Right lobe of liver (tissue), 6 donors: Measurements from ENCODE around the gene ZNF385B. TPM values are rescaled to one million over a fixed set of nuclear protein-coding genes. Genes with fewer than 3 reads are reported as not detected.

ENCODE experiments used
- ATAC-seq, 4 donors: fragments of 200-7000 bp; cut with Tn5 transposase; one replicate each; pipeline ENCODE4 v1.9.1; 2020; ENCODE audit warnings: mild to moderate bottlenecking in 4 of 4, moderate library complexity in 4 of 4
- DNase-seq, 3 donors: peaks; one replicate each; pipeline ENCODE4 v3.0.0-alpha.2; 2020
- H3K27ac ChIP-seq, 3 donors: fragments of 200-600 bp; one replicate each; pipeline ENCODE4 v1.8.0; 2022
- H3K27me3 ChIP-seq, 2 donors: fragments of 200-600 bp; one replicate each; pipeline ENCODE4 v1.8.0; 2022
- H3K36me3 ChIP-seq, 4 donors: fragments of 200-600 bp; sonication (generic) in 1 of 4; one replicate each; pipeline versions ENCODE4 v1.5.1 to v1.8.0; 2017 to 2022; ENCODE audit warnings: control low read depth in 1 of 4
- H3K4me1 ChIP-seq, 4 donors: fragments of 200-600 bp; sonication (generic) in 1 of 4; one replicate each; pipeline versions ENCODE4 v1.5.1 to v1.8.0; 2017 to 2022; ENCODE audit warnings: control low read depth in 1 of 4
- H3K4me3 ChIP-seq, 3 donors: fragments of 200-600 bp; one replicate each; pipeline ENCODE4 v1.8.0; 2022
- H3K9me3 ChIP-seq, 4 donors: fragments of 200-600 bp; sonication (generic) in 1 of 4; one replicate each; pipeline versions ENCODE4 v1.5.1 to v1.8.0; 2017 to 2022; ENCODE audit warnings: control low read depth in 1 of 4
- CTCF ChIP-seq, 4 donors: fragments of 200-600 bp in 3 of 4; fragments of 450-650 bp in 1 of 4; IDR thresholded peaks; one replicate each; pipeline versions ENCODE4 v1.5.1 to v1.8.0; 2016 to 2022; ENCODE audit warnings: antibody characterized with exemption in 4 of 4, mild to moderate bottlenecking in 2 of 4
- POLR2A ChIP-seq: fragments of 450-650 bp; IDR thresholded peaks from one replicate; pipeline ENCODE4 v1.6.1; 2017; ENCODE audit warnings: antibody characterized with exemption, mild to moderate bottlenecking
- WGBS: methylation state at CpG from one replicate; pipeline ENCODE4 v1.1.6; 2018; ENCODE audit warnings: low coverage, low lambda C conversion rate; ENCODE audit not compliant: insufficient coverage; ENCODE audit errors: missing lambda C conversion rate; 5-methylcytosine and 5-hydroxymethylcytosine counted together
- intact Hi-C, 2 donors: fragments of 100-400 bp; cut with DNase I; formaldehyde crosslinking; loops; one replicate each; pipeline versions ENCODE4 v1.11.2 to v1.14.1; 2022
- total RNA-seq, 6 experiments: library from RNA; depleted of rRNA in 2 of 6; stranded (reverse); fragments of >200 nt in 2 of 6; fragmentation: NEBNext Ultra II Directional in 3 of 6; extraction: Animal tissue kit (Norgen Biotek cat#: 25700) in 3 of 6; gene quantifications; one replicate each; pipeline versions ENCODE4 v1.1.0 to v1.2.4, GENCODE V29; 2016 to 2023
- donor health status: DM: no; HTN: yes; CAD: no.
- donor health status: DM: no; HTN: no; CAD: no.
- donor health status: DM: no; HTN: no; CAD: no.
- donor health status: DM: no; HTN: yes; CAD: no.
- donor health status: DM: no; HTN: yes; CAD: no.

Gene ZNF385B
- total RNA-seq, 6 experiments from 2014 or later: 3.9 to 15.7 (median 5.9) TPM

GRCh38 chr2:179553382-179553781, 308.0 kb downstream of the ZNF385B start:
- no peak for DNase-seq
- TF ChIP-seq CTCF (IDR thresholded peaks at IDR 0.05) (no peak), POLR2A (no peak)
- Histone ChIP-seq H3K4me1 (peaks cover 0 to 21% (median 8%) of the 10 kb centered on the region in 4 donors), H3K27ac (no peak overlapping the region), H3K4me3 (no peak overlapping the region), H3K36me3 (no peaks in the 10 kb centered on the region), H3K9me3 (no peaks in the 10 kb centered on the region), H3K27me3 (no peaks in the 10 kb centered on the region)
- ATAC-seq: no peak
- intact Hi-C loops: no loop called here
- 80% methylated on average over 3 of the region's 3 CpGs for WGBS

GRCh38 chr2:179551539-179552045, 309.8 kb downstream of the ZNF385B start:
- Histone ChIP-seq H3K9me3 (no peaks in the 10 kb centered on the region), H3K4me3 (no peak overlapping the region), H3K27ac (no peak overlapping the region), H3K27me3 (no peaks in the 10 kb centered on the region), H3K36me3 (no peaks in the 10 kb centered on the region), H3K4me1 (peaks cover 0 to 11% (median 4%) of the 10 kb centered on the region in 4 donors)
- intact Hi-C loops: no loop called here
- no peak for ATAC-seq
- WGBS: 57% methylated on average over 1 of the region's 1 CpG
- TF ChIP-seq CTCF (IDR thresholded peaks at IDR 0.05) (no peak), POLR2A (no peak)
- no peak for DNase-seq

GRCh38 chr2:179550849-179551248, 310.6 kb downstream of the ZNF385B start:
- Histone ChIP-seq H3K36me3 (no peaks in the 10 kb centered on the region), H3K9me3 (no peaks in the 10 kb centered on the region), H3K27me3 (no peaks in the 10 kb centered on the region), H3K4me1 (peaks cover 0 to 11% (median 4%) of the 10 kb centered on the region in 4 donors), H3K27ac (peak overlapping the region in 2 of 3 donors; percentile 16 to 19), H3K4me3 (no peak overlapping the region)
- ATAC-seq (peak in 1 of 4 donors; percentile 45), DNase-seq (no peak)
- intact Hi-C loops: no loop called here
- TF ChIP-seq POLR2A: no peak
- TF ChIP-seq CTCF (IDR thresholded peaks at IDR 0.05): no peak
- WGBS: 62% methylated on average over 4 of the region's 4 CpGs

- Histone ChIP-seq H3K27ac (peak overlapping the region in 2 of 3 donors; percentile 16 to 19), H3K4me3 (no peak overlapping the region), H3K36me3 (no peaks in the 10 kb centered on the region), H3K4me1 (peaks cover 0 to 11% (median 4%) of the 10 kb centered on the region in 4 donors), H3K27me3 (no peaks in the 10 kb centered on the region), H3K9me3 (no peaks in the 10 kb centered on the region)
- intact Hi-C loops: no loop called here
- DNase-seq (no peak), ATAC-seq (peak; percentile 58 to 97 (median 68))
- TF ChIP-seq CTCF (IDR thresholded peaks at IDR 0.05) (no peak), POLR2A (no peak)
- 43% methylated on average over 1 of the region's 1 CpG for WGBS
Measured at GRCh38 chr2:179550214-179550613, 311.2 kb downstream of the ZNF385B start.
